ENCODE results near the gene OMP. TPM values are rescaled to one million over a fixed set of nuclear protein-coding genes. Genes with fewer than 3 reads are reported as not detected.

Gene OMP
- polyA plus RNA-seq, 3 donors = 0.25 TPM; not detected in 2

DNA sequence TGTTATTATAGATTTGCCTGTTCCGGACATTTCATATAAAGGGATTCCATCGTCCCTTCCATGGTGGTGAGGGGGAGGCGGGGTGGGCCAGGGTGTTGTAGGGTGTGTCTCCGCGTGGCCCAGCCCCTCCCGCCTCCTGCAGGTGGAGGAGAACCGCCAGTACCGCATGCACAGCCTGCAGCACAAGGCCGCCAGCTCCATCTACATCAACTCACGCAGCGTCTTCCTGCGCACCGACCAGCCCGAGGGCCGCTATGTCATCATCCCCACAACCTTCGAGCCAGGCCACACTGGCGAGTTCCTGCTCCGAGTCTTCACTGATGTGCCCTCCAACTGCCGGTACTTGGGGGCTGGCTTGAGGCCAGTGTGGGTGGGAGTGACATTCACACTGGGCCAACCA lies 17.9 kb downstream of the OMP start:
- no peak for DNase-seq (ENCODE audit: low read depth in 3 of 3, low spot score in 2 of 3)

DNA sequence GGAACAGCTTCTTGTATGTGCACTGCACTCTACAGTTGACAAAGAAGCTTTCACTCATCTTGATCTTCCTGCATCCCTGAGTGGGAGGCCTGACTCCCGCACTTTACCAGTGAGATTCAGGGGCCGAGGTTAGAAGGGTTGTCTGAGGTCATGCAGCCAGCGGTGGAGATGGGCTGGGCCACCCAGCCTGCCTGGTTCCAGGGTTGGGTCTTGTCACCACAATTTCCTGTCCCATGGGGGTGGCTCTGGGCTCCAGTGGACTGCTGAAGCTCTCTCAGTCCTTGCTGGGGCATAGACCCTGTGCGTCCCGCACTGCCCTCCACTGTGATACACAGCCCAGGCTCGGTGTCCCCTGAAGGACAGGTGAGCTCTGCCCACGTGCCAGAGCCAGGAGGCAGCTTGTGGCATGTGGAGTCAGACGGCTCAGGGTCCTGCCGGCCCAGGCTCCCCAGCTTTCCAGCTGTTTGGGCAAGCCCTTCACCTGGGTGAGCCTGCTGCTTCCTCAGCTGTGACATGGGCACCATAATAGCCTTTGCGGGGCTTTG lies 18.5 kb downstream of the OMP start:
- DNase-seq (ENCODE audit: low read depth in 3 of 3, low spot score in 2 of 3) = no peak

DNA sequence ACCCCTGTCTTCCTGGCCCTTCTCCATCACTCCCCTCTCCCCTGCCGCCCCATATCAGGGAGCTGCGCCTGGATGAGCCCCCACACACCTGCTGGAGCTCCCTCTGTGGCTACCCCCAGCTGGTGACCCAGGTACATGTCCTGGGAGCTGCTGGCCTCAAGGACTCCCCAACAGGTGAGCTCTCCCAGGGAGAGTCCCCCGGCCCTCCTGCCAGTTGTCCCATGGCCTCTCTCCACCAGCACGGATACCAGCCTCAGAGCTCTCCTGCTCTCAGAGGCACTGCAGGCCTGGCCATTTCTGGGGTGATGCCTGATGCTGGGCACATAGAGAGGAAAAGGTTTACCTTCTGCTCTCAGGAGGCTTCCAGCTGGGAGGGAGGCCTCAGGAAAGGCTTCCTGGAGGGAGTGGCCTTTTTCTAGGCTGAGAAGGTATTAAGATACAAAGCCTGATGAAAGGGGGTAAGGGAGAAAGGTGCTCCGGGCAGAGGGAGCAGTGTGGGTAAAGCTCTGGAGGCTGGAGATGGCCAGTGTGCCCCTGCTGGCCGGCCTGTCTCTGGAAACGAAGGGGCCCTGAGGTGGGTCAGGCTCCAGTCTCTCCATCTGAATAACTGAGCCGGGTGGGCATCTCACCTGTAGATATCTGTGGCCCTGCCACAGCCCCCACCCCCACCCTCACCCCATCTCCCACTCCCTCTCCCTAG lies 19.4 kb downstream of the OMP start:
- DNase-seq (ENCODE audit: low read depth in 3 of 3, low spot score in 2 of 3) = no peak

DNA sequence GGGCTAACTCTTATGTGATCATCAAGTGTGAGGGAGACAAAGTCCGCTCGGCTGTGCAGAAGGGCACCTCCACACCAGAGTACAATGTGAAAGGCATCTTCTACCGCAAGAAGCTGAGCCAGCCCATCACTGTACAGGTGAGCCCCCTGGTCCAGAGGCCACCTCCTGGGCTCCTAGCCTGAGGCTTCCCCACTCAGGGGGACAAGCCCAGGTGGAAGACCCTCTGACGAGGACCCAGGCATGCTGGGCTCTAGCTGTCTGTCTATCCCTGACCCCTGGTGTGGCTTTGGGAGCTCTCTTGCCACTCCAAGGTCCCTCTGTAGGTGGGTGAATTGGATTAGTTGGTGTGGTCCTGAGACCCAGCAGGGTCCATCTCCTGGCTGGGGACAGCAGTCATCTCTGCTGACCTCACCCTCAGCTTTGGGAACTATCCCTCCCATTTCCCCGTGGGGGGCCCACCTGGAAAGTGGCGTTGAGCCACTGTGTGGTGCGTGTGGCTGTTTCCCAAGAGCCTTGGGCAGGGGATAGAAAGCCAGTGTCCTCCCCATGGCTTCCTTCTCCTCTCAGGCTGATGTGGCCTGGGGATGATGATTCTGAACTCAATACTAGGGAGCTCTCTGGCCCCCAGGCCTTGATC lies 20.1 kb downstream of the OMP start:
- no peak for DNase-seq (ENCODE audit: low read depth in 3 of 3, low spot score in 2 of 3)

DNA sequence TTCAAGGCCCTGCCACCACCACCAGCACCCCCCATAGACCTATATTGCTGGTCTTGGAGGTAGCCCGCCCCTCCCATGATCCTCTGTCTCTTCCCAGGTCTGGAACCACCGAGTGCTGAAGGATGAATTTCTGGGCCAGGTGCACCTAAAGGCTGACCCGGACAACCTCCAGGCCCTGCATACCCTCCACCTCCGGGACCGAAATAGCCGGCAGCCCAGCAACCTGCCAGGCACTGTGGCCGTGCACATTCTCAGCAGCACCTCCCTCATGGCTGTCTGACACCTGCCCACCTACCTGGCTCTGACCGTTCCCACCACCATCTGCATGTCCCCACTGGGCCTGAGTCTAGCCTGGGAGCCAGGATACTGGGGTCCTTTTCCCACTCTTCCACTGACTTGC lies 21.0 kb downstream of the OMP start:
- no peak for DNase-seq (ENCODE audit: low read depth in 3 of 3, low spot score in 2 of 3)

DNA sequence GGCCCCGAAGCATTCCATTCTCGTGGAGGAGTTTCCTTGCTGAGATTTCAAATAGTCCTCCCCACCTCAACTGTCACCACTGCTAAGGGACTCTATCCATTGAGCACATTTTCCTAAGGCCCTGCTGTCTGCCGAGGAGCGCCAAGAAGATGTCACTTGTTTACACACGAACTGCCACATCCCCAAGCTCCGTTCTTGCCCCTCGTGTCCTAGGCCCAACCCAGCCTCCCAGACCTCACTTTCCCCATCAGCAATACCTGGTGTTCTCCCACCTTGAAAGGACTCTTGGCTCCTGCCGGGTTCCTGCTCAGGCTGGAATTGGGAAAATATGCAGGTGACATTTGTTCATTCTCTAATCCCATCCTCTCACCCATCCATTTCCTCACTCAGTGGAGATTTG lies 21.4 kb downstream of the OMP start:
- no peak for DNase-seq (ENCODE audit: low read depth in 3 of 3, low spot score in 2 of 3)

DNA sequence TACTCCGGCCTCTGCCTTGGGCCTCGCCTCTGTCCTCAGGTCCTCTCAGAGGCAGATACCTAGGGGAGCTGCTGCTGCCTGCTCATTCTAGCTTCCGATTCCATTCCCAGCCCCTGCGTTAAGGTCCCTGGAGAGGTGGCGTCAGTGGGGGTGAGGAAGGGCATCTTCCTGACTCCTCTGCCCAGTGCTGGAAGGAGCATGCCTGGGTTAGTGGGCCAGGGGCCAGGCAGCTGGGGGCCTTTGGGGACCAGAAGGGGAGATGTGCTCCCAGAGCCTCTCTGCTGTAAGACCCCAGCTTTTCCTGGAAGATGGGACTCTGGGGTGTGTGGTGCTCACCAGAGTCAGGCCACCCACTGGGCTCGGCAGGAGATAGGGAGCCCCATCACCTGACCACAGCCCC lies 21.8 kb downstream of the OMP start:
- DNase-seq (ENCODE audit: low read depth in 3 of 3, low spot score in 2 of 3) = no peak

DNA sequence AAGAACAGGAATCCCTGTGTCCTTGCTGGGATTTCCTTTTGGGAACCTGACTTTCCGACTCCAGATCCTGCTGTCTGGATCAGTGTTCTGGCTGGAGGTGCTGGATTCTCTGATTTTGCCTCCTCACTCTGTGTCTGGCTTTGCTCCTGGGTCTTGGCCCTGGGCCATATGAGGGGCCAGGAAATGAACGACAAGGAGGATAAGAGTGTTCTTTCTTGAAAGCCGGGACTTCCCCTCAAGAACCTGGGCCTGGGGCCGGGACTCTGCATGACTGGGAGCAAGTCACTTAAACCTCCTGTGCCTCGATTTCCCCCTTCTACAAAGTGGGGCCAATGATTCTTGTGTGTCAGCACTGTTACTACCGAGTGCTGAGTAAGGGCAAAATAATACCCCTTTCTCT lies 22.6 kb downstream of the OMP start:
- no peak for DNase-seq (ENCODE audit: low read depth in 3 of 3, low spot score in 2 of 3)

DNA sequence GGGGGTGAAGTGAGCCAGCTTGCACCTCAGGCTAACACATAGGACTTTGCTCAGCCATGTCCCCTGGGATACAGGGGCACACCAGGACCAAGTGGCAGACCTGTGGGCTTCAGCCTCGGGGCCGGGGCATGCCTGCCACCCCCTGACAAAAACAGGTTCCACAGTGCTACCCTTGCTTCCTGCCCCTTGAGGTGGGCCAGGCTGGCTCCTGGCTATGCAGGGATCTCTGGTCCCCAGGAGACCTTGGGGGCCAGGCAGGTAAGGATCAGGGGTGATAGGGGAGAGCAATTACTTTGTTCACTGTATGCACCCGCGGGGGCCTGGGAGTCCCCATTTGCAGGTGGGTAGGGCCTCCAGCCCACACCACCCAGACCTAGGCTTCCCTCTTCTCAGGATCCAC lies 23.1 kb downstream of the OMP start:
- no peak for DNase-seq (ENCODE audit: low read depth in 3 of 3, low spot score in 2 of 3)

DNA sequence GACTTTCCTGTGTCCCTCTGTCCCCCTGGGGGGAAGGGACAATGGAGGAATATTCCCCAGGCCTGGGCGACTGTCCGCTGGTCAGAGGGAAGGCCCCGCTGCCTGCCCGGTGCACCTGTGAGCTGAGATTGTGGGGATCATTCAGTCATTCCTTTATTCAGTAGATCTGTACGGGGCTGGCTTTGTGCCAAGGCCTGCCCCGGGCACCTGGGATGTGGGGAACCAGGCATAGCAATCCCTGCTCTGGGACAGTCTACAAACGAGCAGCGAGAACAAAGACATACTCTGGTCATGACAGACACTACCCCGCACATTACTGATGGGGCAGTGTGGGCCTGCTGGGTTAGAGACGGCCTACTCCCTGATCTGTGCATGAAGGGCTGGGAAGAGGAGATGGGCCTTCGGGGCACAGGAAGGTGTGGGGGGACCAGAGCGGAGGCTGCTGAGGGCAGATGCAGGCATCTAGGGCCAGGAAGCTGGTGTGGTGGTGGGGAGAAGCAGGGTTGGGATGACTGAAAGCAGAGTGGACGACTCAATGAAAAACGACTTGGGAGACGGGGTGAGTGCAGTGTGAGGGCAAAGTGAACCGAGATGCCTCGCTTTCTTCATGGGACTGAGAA lies 23.6 kb downstream of the OMP start:
- DNase-seq (ENCODE audit: low read depth in 3 of 3, low spot score in 2 of 3) = no peak

DNA sequence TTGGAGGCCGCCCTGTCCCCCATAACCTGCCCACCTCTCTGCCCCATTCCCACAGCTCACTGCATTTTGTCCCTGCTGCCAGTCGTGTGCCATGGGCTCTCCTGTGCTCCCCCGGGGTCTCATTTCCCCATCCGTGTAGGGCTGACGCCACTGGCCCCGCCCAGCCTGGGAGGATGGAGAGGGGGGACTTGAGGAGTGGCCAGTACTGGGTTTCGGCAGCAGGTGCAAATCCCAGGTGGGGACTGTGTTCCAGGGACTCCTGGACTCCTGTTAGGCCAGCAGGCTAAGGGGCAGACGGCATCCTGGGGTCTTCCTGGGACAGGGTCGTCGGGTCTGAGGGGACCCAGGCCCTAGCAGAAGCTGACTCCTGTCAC lies 24.2 kb downstream of the OMP start:
- no peak for DNase-seq (ENCODE audit: low read depth in 3 of 3, low spot score in 2 of 3)

DNA sequence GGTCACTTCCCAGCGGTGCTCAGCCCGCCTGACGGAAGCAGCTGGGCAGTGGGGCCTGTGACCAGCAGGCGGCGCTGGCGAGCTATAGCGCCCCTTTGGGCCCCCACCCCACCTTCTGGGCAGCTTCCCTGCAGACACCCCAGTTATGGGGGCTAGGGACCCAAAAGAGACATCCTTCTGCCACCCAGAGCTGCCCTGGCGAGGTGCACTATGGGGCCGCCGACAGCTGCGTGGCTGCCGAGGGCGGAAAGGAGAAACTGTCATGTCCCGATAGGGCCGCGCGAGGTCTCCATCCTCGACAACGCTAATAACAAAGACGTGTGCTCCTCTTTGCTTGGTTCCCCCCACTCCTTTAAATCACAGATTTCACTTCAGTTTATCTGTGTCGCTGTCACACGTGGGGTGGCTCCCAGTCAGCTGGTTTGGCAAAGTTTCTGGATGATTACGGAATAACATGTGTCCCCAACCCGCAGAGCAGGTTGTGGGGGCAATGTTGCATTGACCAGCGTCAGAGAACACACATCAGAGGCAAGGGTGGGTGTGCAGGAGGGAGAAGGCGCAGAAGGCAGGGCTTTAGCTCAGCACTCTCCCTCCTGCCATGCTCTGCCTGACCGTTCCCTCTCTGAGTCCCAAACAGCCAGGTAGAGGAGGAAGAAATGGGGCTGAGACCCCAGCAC lies 24.7 kb downstream of the OMP start:
- DNase-seq (ENCODE audit: low read depth in 3 of 3, low spot score in 2 of 3) = peak in 1 of 3 donors; percentile 52

DNA sequence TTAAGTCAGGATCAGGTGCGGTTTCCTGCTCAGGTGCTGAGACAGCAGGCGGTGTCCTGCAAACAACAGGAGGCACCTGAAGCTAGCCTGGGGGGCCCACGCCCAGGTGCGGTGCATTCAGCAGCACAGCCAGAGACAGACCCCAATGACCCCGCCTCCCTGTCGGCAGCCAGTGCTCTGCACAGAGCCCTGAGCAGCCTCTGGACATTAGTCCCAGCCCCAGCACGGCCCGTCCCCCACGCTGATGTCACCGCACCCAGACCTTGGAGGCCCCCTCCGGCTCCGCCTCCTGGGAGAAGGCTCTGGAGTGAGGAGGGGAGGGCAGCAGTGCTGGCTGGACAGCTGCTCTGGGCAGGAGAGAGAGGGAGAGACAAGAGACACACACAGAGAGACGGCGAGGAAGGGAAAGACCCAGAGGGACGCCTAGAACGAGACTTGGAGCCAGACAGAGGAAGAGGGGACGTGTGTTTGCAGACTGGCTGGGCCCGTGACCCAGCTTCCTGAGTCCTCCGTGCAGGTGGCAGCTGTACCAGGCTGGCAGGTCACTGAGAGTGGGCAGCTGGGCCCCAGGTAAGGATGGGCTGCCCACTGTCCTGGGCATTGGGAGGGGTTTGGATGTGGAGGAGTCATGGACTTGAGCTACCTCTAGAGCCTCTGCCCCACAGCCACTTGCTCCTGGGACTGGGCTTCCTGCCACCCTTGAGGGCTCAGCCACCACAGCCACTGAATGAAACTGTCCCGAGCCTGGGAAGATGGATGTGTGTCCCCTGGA lies 25.5 kb downstream of the OMP start, which contains the start of gene MYO7A:
Gene MYO7A, plus strand, starts transcription at position 327 of the 772 bp plus-strand sequence. CDS start 2,389 bp downstream, outside the sequence.
- peak; percentile 45 to 80 (median 61) for DNase-seq (ENCODE audit: low read depth in 3 of 3, low spot score in 2 of 3)

DNA sequence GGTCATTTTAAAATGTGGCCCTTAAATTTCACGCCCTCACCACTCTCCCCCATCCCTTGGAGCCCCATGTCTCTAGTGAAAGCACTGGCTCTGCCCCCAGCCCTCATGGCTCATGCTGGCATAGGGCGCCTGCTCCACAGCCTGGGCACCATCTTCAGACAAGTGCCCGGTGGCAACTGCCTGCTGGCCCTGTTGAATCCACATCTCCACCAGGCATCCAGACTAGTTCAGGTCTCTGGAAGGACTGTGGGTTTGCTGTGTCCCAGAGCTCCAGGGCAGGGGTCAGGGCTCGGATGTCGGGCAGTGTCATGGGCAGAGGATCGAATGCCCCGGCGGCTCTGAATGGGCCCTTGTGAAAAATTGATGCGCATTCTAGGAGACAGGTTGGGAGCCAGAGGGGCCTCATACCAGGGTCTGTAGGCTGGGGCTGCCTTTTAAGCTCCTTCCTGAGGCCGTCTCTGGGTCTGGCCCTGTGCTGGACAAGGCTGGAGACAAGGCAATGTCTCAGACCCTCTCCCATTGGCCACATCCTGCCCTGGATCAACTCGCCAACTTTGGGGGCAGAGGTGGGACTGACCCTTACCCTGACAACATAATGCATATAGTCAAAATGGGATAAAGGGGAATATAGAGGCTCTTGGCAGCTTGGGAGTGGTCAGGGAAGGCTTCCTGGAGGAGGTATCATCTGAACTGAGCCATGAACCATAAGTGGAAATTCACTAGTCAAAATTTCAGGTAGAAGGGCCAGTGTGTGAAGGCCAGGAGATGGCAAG lies 26.6 kb downstream of the OMP start:
- DNase-seq (ENCODE audit: low read depth in 3 of 3, low spot score in 2 of 3) = no peak

DNA sequence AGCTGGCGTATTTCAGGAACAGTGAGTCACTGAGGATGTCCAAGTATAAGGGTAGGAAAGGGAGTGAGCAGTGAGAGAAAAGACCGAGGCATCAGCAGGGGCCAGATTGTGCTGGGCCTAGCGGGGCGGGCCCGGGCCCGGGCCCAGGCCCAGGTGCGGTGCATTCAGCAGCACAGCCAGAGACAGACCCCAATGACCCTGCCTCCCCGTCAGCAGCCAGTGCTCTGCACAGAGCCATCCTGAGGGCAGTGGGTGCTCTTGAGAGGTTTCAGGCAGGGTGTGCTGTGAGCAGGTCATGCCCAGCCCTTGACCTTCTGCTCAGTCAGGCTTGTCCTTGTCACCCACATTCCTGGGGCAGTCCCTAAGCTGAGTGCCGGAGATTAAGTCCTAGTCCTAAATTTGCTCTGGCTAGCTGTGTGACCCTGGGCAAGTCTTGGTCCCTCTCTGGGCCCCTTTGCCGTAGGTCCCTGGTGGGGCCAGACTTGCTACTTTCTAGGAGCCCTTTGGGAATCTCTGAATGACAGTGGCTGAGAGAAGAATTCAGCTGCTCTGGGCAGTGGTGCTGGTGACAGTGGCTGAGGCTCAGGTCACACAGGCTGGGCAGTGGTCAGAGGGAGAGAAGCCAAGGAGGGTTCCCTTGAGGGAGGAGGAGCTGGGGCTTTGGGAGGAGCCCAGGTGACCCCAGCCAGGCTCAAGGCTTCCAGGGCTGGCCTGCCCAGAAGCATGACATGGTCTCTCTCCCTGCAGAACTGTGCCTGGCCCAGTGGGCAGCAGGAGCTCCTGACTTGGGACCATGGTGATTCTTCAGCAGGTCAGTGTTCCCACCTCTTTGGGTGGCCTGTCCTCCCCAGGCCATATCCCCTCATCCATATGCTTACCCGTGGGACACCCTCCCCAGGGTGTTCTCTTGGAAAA lies 27.5 kb downstream of the OMP start:
- no peak for DNase-seq (ENCODE audit: low read depth in 3 of 3, low spot score in 2 of 3)

DNA sequence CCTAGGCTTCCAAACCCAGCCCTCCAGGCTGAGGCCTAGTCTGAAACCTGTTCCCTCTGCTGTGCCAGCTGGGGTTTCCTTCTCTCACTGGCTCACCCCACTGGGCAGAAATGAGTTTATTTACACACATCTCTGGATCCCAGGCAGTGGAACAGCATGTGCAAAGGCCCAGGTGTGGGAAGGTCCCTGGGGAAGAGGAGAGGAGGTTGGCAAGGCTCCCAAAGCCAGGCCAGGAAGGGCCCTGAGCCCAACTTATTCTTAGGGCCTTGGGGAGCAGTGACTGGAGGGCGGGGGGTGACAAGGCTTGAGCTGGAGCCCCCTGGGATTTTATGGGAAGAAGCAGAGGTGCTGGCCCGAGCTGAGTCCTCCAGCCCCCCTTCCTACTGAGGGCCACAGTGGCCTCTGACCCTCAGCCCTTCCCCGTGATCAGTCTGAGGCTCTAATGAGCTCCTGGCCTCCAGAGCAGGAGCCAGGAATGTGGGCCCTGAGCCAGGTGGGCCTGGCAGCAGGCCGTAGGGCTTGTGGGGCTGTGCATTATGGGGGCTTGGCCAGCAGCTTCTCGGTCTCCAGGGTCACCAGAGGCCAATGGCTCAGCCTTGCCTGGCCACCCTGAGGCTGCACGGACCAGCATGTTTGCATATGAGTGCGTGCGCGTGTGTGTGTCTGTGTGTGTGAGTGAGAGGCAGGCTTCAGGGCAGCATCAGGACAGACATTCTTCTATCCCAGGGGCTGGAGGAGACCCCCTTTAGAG lies 28.3 kb downstream of the OMP start:
- DNase-seq (ENCODE audit: low read depth in 3 of 3, low spot score in 2 of 3) = no peak

DNA sequence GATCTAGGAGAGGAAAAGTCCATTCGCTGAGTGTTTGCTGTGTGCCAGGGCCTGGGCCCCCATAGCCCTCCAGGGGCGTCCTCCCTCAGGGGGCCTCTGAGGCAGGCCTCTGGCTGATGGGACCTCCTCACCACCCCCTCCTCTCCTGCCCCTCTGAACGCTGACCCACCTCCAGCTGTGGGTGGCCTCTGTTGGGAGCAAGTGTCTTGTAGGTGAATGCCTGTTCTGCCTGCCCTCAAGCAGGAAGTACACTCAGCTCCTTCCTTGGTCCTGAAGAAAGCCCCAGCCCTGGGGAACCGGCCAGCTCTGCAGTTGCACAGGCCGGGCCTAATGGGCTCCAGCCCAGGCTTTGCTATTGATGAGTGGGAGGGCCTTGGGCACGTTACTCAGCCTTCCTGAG lies 28.9 kb downstream of the OMP start:
- no peak for DNase-seq (ENCODE audit: low read depth in 3 of 3, low spot score in 2 of 3)

DNA sequence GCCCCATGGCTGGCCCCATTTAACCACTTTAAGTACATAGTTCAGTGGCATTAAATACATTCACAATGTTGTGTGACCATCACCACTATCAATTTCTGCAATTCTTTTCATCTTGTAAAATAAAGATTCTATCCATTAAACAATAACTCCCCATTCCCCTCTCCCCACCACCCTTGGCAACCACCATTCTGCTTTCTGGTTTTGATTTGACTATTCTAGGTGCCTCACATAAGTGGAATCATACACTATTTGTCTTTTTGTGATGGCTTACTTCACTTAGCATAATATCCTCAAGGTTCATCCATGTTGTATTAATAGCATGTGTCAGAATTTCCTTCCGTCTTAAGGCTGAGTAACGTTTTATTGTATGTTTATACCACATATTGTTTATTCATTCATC lies 32.4 kb downstream of the OMP start:
- no peak for DNase-seq (ENCODE audit: low read depth in 3 of 3, low spot score in 2 of 3)
